ENCODE results near the gene CFAP73. TPM values are rescaled to one million over a fixed set of nuclear protein-coding genes. Genes with fewer than 3 reads are reported as not detected.

Gene CFAP73
- total and polyA plus RNA-seq, 10 of the 15 experiments (the other 5 are each of a cell fraction or from before 2014, with no cell fraction given) = 0.18 TPM; not detected in 9

- TF ChIP-seq E4F1 (IDR thresholded peaks at IDR 0.05; ENCODE audit: borderline replicate concordance, partially characterized antibody) (peak; percentile 86), CEBPB (IDR thresholded peaks at IDR 0.05; ENCODE audit: borderline replicate concordance in 1 of 2, low read depth in 2 of 2, low read length in 2 of 2) (no peak), BRCA1 (IDR thresholded peaks at IDR 0.05; ENCODE audit: low read depth, low read length) (no peak), HDAC2 (IDR thresholded peaks at IDR 0.05) (no peak), HDAC6 (IDR thresholded peaks at IDR 0.05; ENCODE audit: unreplicated experiment) (no peak), CBFB (IDR thresholded peaks at IDR 0.05; ENCODE audit: low read depth) (no peak; the same call in 1 of the 2 replicates), ATF7 (IDR thresholded peaks at IDR 0.05; ENCODE audit: low read depth) (peak; percentile 99), CHD1 (IDR thresholded peaks at IDR 0.05; ENCODE audit: low read depth, low read length) (peak; percentile 97), STAT1 (conservative IDR thresholded peaks at IDR 0.05) (no peak), JUNB (IDR thresholded peaks at IDR 0.05) (no peak), SMAD1 (IDR thresholded peaks at IDR 0.05; ENCODE audit: low read depth, partially characterized antibody) (no peak), CTCF (IDR thresholded peaks at IDR 0.05 in 2 of 3, conservative IDR thresholded peaks at IDR 0.05 in 1 of 3; ENCODE audit: control insufficient read depth in 2 of 3, extremely low read depth in 1 of 3, insufficient read depth in 1 of 3, low read depth in 3 of 3, low read length in 3 of 3) (no peak), SIX5 (IDR thresholded peaks at IDR 0.05; ENCODE audit: low read depth, low read length, severe bottlenecking) (no peak), SREBF2 (IDR thresholded peaks at IDR 0.05; ENCODE audit: low read length) (no peak), TAF1 (IDR thresholded peaks at IDR 0.05; ENCODE audit: borderline replicate concordance, low read depth, low read length) (peak; percentile 93), PAX8 (IDR thresholded peaks at IDR 0.05) (no peak), ESRRA (IDR thresholded peaks at IDR 0.05; ENCODE audit: low read length) (0 out of 2 replicates have a peak, but pooled peaks have one; percentile 17), ZBED1 (IDR thresholded peaks at IDR 0.05; ENCODE audit: borderline replicate concordance) (no peak), RUNX3 (IDR thresholded peaks at IDR 0.05; ENCODE audit: low read length) (peak; percentile 61), SMARCA5 (IDR thresholded peaks at IDR 0.05) (no peak; the same call in 1 of the 2 replicates), ZBTB4 (CRISPR knock-in tag; IDR thresholded peaks at IDR 0.05) (peak; percentile 29; the same call in 1 of the 2 replicates), FOXM1 (IDR thresholded peaks at IDR 0.05; ENCODE audit: low read depth, low read length) (no peak), RELA (IDR thresholded peaks at IDR 0.05; ENCODE audit: borderline replicate concordance, partially characterized antibody) (peak; percentile 93), RCOR1 (conservative IDR thresholded peaks at IDR 0.05; ENCODE audit: low read depth, low read length) (no peak), KLF5 (IDR thresholded peaks at IDR 0.05; ENCODE audit: partially characterized antibody) (peak; percentile 99)
Observed at GRCh38 chr12:113185180-113186032, 35.9 kb downstream of the CFAP73 start, which contains the start of the genes DDX54 and RITA1 (continued).
